GM18505 (cell line): ENCODE results near the gene MAP3K3.

Experiments
- ATAC-seq: cut with Tn5 transposase; IDR thresholded peaks from one replicate; pipeline ENCODE4 v1.9.1; 2021; ENCODE audit not compliant: unreplicated experiment
- POLR2A ChIP-seq: IDR thresholded peaks from 4 replicates; pipeline ENCODE4 v1.6.1; 2011; ENCODE audit warnings: borderline replicate concordance; ENCODE audit not compliant: insufficient read depth, insufficient read length; ENCODE audit errors: extremely low read depth

The MAP3K3 gene

DNA sequence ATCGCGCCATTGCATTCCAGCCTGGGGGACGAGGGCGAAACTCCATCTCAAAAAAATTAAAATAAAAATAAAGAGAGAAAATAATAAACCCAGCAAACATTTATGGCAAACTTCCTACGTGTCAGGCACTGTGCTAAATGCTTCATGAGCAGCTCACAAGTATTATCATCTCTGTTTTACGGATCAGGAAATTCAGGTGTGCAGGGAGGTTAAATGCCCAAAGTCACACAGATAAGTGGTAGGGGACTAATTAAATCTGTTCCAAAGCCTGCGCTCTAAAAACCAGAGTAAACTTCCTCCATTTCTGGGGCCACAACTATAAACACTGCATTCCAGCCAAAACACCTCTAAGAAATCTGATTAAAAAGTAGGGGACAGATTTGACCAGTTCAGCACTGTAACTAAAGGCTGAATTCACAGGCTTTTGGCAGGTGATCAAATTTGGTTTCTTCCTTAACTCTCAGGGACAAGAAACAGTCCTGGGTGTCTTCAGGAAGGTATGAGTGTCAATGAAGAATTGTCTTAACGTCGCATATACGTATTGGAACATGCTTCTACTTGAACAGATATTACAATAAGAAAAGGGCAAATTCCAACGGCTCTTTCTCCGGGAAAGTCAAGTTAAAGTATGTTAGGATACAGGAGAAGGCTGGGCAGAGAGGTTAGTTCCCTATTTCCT is 118.4 kb downstream of the MAP3K3 start:
- TF ChIP-seq POLR2A: no peak
- no peak for ATAC-seq

DNA sequence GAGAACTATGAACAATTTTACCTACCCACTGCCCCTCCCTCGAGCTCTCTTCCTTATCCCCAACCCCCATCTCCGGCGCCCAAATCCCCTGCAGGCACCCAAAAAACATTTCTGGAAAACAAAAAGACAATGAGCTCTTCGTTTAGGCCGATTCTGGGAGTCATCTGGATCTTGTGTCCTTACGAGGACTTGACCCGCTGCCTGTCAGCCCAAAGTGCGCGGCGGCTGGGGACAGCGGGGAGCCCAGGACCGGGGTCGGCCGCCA is 118.9 kb downstream of the MAP3K3 start:
- no peak for TF ChIP-seq POLR2A
- ATAC-seq: peak; percentile 20

DNA sequence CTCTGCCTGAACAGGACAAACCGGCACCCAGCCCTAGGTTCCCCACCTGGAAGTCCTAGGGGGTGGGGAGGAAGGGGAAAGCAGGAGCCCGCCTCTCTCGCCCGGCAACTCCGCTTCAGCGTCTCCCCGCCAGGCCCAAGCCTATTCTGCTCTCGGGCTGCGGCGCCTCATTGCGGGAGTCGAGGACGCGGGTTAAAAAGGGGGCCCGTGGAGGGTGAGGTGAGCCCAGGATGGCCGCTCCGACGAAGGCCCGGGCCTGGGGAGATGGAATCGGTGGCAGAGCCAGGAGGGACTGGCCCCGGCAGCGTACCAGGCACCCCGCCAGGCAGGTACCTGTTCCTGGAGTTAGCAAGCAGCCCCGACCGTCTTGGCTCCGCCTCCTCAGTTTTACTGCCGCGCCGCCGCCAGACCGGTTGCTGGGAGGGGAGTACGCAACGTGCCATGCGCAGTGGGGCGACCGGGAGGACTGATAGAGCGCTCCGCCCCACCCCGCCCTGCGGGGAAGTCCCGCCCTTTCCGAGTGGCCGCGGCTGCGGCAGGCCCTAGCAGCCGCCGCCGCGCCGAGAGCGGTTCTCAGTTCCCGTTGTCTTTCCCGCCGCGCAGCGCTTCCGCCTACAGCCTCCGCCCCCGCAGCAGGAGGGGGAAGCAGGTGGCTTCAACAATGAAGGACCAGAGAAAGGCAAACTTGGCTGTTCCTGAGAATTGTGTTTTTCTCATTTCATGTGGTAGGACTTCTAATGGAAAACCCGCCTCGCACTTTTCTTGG is 119.4 kb downstream of the MAP3K3 start, which contains the start of gene STRADA:
TSS of gene STRADA (minus strand) at position 392 of the 766 bp plus-strand sequence. CDS start 13,430 bp downstream, outside the sequence.
- peak; percentile 96 for TF ChIP-seq POLR2A
- peak; percentile 90 for ATAC-seq
